Measurements from ENCODE around the gene UNC5B. TPM values are rescaled to one million over a fixed set of nuclear protein-coding genes. Genes with fewer than 3 reads are reported as not detected.

Gene UNC5B
- total RNA-seq, 1 experiment from 2014 or later = 0.07 TPM

DNA sequence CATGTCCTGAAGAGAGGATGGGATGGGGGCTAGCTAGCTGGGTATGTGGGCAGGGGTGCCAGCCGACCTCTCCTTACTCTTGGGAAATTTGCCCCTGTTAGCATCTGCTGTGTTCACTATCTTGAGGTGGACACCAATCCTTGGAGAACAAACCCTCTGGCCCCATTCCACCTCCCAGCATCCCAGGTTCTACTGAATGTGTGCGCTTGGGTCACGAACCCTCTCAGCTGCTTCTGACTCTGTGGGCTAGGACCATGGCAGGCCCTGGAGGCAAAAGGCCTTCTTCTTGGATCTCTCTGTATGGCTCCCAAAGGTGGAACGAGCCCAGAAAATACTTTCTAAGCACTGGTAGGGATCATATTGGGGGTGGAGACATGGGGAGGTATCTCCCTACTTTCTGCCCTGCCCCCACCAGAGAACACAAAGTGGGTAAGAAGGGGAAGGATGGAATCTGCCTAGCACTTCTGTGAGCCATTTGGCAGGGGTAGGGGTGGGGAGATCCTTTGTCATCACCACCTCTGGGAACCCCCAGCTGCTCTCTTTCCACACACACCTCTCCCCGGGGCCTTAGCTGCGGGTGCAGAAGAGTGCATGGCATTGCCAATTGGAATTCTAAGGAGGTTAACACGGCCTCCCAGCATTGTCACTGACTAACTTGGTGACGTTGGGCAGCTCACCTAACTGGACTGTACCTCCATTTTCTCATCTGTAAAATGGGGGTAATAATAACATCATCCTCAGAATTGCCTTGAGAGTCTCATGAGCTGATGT, 7.7 kb downstream of the UNC5B start:
- CTCF ChIA-PET = no interaction called here
- Mint-ChIP-seq H3K27ac (ENCODE audit: unreplicated experiment) (no peak overlapping the region), H3K27me3 (ENCODE audit: unreplicated experiment) (peaks cover 99% of the 10 kb centered on the region), H3K36me3 (ENCODE audit: insufficient read depth, unreplicated experiment) (peaks cover 7% of the 10 kb centered on the region), H3K9me3 (ENCODE audit: low read depth, unreplicated experiment) (no peaks in the 10 kb centered on the region), H3K4me1 (ENCODE audit: low read depth, unreplicated experiment) (no peaks in the 10 kb centered on the region), H3K4me3 (ENCODE audit: low read depth, unreplicated experiment) (no peak overlapping the region)
- DNase-seq = no peak
- intact Hi-C loops (cut with micrococcal nuclease; ENCODE audit: unreplicated experiment) = no loop called here
- no TSS peak for BruUV-seq (replicated peaks)
- TF ChIP-seq, protein P1, sequence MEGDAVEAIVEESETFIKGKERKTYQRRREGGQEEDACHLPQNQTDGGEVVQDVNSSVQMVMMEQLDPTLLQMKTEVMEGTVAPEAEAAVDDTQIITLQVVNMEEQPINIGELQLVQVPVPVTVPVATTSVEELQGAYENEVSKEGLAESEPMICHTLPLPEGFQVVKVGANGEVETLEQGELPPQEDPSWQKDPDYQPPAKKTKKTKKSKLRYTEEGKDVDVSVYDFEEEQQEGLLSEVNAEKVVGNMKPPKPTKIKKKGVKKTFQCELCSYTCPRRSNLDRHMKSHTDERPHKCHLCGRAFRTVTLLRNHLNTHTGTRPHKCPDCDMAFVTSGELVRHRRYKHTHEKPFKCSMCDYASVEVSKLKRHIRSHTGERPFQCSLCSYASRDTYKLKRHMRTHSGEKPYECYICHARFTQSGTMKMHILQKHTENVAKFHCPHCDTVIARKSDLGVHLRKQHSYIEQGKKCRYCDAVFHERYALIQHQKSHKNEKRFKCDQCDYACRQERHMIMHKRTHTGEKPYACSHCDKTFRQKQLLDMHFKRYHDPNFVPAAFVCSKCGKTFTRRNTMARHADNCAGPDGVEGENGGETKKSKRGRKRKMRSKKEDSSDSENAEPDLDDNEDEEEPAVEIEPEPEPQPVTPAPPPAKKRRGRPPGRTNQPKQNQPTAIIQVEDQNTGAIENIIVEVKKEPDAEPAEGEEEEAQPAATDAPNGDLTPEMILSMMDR (IDR thresholded peaks at IDR 0.05; ENCODE audit: unreplicated experiment) = no peak

DNA sequence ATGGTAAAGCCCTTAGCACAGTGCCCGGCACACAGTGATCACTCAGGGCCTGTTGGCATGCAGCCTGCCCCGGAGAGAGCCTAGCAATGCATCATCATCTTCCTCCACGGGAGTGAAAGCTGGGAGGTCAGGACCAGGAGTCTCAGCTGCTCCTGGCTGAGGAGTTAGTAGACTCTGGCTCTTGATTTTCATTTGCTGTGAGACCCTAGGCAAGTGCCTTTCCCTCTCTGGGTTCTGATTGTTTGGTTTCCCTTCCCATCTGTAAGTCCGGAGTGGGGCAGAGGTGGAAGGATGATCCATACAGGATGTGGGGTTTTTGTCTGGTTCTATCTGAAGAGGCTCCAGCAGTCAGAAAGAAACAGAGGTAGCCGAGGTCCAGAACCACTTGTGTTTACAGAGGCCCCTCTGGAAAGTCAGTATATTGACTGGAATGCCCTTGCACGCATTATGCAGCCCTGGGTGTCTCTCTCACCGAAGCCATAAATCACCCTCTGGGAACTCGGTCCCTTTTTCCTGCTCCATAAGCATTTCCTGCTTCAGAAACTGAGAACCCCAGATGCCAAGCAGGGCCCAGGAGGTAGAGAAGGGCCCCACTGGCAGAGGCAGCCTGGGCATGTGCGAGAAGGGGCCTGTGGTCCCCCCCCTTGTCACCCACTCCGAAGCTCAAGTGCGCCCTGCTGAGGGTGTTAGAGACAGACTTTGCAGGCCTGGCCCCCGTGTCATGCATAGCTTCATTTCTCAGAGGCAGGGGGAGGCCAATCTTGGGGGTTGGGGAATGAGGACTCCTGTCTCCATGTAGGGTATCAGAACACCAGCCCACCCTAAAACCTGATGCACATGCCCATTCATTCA, 8.5 kb downstream of the UNC5B start:
- Mint-ChIP-seq H3K27me3 (ENCODE audit: unreplicated experiment) (peaks cover 99% of the 10 kb centered on the region), H3K9me3 (ENCODE audit: low read depth, unreplicated experiment) (no peaks in the 10 kb centered on the region), H3K27ac (ENCODE audit: unreplicated experiment) (no peak overlapping the region), H3K4me3 (ENCODE audit: low read depth, unreplicated experiment) (no peak overlapping the region), H3K4me1 (ENCODE audit: low read depth, unreplicated experiment) (no peaks in the 10 kb centered on the region), H3K36me3 (ENCODE audit: insufficient read depth, unreplicated experiment) (peaks cover 7% of the 10 kb centered on the region)
- BruUV-seq (replicated peaks) = no TSS peak
- DNase-seq = no peak
- CTCF ChIA-PET = no interaction called here
- intact Hi-C loops (cut with micrococcal nuclease; ENCODE audit: unreplicated experiment) = no loop called here
- TF ChIP-seq, protein P1 (IDR thresholded peaks at IDR 0.05; ENCODE audit: unreplicated experiment) = no peak

DNA sequence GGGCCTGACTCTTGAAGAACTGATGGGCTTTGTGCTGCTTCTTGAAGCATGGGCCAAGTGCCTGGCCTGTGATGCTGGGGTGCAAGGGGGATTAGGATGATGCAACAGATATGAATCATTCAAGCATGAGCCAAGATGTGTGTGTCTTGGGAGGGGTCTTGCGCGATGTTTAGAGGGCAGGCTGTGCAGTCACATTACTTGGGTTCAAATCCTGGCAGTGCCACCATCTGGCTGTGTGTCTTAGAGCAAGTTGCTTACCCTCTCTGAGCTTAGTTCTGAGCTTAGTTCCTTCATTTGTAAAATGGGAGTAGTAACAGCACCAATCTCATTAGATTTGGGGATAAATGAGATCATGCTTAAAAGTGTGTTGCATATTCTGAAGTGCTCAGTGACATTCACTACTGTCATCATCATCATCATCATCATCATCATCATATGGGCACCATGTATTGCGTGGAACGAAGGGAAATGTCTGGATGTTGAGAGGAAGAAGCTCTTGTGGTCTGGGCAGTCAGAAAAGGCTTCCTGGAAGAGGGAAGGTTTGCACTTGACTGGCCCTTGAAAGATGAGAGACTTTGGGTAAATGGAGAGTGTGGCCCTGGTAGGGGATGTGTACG, 9.3 kb downstream of the UNC5B start:
- Mint-ChIP-seq H3K9me3 (ENCODE audit: low read depth, unreplicated experiment) (no peaks in the 10 kb centered on the region), H3K27ac (ENCODE audit: unreplicated experiment) (no peak overlapping the region), H3K36me3 (ENCODE audit: insufficient read depth, unreplicated experiment) (peaks cover 7% of the 10 kb centered on the region), H3K4me3 (ENCODE audit: low read depth, unreplicated experiment) (no peak overlapping the region), H3K4me1 (ENCODE audit: low read depth, unreplicated experiment) (no peaks in the 10 kb centered on the region), H3K27me3 (ENCODE audit: unreplicated experiment) (peaks cover 99% of the 10 kb centered on the region)
- intact Hi-C loops (cut with micrococcal nuclease; ENCODE audit: unreplicated experiment) = no loop called here
- no TSS peak for BruUV-seq (replicated peaks)
- TF ChIP-seq, protein P1 (IDR thresholded peaks at IDR 0.05; ENCODE audit: unreplicated experiment) = no peak
- CTCF ChIA-PET = no interaction called here
- DNase-seq = no peak

DNA sequence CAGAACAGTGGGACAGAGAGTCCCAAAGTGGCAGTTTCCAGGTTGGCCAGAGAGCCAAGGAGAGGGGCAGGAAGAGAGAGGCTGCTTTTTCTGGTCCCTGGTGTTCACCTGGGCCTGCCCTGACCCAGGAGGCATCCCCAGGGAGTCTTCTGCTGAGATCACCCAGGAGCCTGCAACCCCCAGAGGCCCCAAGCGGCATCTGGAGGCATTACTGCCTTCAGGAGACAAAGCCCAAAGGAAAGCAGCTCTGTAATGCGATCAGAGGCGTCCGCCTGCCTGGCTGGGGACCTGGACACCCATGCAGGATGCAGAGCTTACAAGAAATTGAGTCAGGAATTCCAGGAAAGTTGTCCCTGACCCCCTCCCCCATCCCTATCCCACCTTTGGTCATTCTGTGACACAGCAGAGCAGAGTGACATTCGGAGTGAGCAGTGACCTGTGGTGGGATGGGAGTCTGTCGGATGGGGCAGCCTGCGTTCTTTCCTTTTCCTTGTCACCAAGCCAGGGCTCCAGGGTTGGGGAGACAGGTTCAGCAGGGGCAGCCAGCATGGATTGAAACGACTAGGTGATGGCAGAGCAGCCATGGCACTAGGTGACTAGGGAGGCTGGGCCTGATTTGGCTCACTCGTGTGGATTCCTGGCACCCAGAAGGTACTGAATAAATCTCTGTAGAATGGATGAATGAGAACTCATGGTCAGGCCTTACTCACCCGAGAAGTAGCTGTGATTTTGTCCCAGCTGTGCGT, 10.4 kb downstream of the UNC5B start:
- Mint-ChIP-seq H3K27me3 (ENCODE audit: unreplicated experiment) (peaks cover 96% of the 10 kb centered on the region), H3K9me3 (ENCODE audit: low read depth, unreplicated experiment) (no peaks in the 10 kb centered on the region), H3K4me1 (ENCODE audit: low read depth, unreplicated experiment) (no peaks in the 10 kb centered on the region), H3K27ac (ENCODE audit: unreplicated experiment) (no peak overlapping the region), H3K36me3 (ENCODE audit: insufficient read depth, unreplicated experiment) (peaks cover 4% of the 10 kb centered on the region), H3K4me3 (ENCODE audit: low read depth, unreplicated experiment) (no peak overlapping the region)
- TF ChIP-seq, protein P1 (IDR thresholded peaks at IDR 0.05; ENCODE audit: unreplicated experiment) = no peak
- CTCF ChIA-PET = no interaction called here
- no TSS peak for BruUV-seq (replicated peaks)
- intact Hi-C loops (cut with micrococcal nuclease; ENCODE audit: unreplicated experiment) = no loop called here
- no peak for DNase-seq
